DND-41 (cell line): Measurements from ENCODE around the gene IL6R.

Experiments
- CTCF ChIP-seq: IDR thresholded peaks from 2 replicates; pipeline ENCODE4 v1.5.1; 2012; ENCODE audit warnings: borderline replicate concordance, low read length, moderate library complexity, mild to moderate bottlenecking; ENCODE audit not compliant: poor library complexity, severe bottlenecking; ENCODE audit errors: extremely low read depth
- EZH2 ChIP-seq: IDR thresholded peaks from 3 replicates; pipeline ENCODE4 v1.6.1; 2012; ENCODE audit warnings: borderline replicate concordance, low read depth, mild to moderate bottlenecking, moderate library complexity, low read length, inconsistent platforms; ENCODE audit not compliant: severe bottlenecking

- TF ChIP-seq CTCF (no peak), EZH2 (no peak)
These were observed 71.6 kb downstream of the IL6R start for GRCh38 chr1:154476791-154477190.
